Femur (tissue), 1 donor: Measurements from ENCODE around the gene PVR.
"Not testable (repeated sequence)": the region's sequence is repeated elsewhere in the genome, so short reads cannot be mapped to it uniquely, and the experiment has no call there.

Source experiments
- DNase-seq: peaks from one replicate; pipeline ENCODE4 v3.0.0-alpha.2; 2017

Gene PVR

DNA sequence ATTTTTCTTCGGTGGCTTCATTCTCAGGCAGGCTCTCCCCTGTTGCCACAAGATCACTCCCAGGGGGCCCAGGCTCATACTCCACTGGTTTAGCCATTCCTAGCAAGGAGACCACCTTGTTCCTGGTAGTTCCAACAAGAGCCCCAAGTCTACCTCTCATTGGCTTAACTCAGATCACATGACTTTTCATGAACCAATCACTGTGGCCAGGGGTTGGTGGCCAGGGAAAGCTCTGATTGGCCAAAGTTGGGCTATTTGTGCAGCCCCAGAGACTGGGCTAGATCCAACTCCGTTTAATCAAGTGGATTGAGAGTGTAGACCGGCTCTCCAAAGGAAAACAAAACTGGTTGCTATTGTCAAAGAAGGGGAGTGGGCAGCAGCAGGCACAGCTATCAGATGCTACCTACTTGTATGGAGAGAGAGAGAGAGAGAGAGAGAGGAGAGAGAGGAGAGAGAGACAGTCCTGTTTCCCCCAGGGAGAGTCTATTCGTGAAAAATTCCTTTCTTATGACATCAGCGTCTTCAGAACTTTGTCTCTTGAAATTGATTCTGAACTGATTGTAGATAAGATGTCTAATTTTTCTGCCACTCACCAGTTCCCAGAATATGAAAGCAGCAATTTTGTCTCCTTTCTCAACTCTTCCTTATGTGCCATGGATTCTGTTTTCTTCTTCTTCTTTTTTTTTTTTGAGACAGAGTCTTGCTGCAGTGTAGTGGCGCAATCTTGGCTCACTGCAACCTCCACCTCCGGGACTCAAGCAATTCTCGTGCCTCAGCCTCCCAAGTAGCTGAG lies 33.5 kb downstream of the PVR start:
- no peak for DNase-seq

- DNase-seq = no peak
These were observed 36.8 kb downstream of the PVR start for GRCh38 chr19:44680536-44680935.

GRCh38 chr19:44681992-44682790 lies 38.5 kb downstream of the PVR start:
- DNase-seq = no peak

DNA sequence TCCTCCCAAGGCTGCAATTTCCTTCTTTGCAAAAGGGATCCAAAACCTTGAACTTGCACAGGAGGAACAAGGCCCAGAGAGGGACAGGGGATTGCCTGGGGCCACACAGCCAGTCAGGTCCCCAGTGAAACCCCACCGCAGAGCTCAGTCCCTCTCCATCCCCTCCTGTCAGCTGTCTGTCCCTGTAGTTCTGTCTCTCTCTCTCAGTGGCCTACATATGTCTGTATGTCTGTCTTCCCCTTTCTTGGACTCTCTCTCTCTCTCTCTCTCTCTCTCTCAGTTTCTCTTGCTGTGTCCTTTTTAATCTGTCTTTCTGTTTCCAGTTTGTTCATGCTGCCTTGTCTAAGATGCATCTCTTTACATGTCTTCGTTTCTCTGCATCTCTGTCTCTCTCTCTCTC lies 39.1 kb downstream of the PVR start:
- no peak for DNase-seq

- no peak for DNase-seq
These were observed 39.9 kb downstream of the PVR start for GRCh38 chr19:44683434-44684210.

DNA sequence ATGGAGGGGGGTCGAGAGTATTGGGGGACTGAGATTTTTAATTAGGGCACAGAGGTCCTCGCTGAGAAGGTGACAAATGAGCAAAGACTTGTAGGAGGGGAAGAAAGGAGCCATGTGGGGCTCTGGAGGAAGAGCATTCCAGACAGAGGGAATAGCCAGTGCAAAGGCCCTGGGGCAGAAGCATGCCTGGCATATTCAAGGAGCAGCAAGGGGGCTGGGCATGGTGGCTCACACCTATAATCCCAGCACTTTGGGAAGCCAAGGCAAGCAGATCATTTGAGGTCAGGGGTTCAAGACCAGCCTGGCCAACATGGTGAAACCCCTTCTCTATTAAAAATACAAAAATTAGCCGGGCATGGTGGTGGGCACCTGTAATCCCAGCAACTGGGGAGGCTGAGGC lies 40.7 kb downstream of the PVR start:
- not testable (repeated sequence) for DNase-seq

DNA sequence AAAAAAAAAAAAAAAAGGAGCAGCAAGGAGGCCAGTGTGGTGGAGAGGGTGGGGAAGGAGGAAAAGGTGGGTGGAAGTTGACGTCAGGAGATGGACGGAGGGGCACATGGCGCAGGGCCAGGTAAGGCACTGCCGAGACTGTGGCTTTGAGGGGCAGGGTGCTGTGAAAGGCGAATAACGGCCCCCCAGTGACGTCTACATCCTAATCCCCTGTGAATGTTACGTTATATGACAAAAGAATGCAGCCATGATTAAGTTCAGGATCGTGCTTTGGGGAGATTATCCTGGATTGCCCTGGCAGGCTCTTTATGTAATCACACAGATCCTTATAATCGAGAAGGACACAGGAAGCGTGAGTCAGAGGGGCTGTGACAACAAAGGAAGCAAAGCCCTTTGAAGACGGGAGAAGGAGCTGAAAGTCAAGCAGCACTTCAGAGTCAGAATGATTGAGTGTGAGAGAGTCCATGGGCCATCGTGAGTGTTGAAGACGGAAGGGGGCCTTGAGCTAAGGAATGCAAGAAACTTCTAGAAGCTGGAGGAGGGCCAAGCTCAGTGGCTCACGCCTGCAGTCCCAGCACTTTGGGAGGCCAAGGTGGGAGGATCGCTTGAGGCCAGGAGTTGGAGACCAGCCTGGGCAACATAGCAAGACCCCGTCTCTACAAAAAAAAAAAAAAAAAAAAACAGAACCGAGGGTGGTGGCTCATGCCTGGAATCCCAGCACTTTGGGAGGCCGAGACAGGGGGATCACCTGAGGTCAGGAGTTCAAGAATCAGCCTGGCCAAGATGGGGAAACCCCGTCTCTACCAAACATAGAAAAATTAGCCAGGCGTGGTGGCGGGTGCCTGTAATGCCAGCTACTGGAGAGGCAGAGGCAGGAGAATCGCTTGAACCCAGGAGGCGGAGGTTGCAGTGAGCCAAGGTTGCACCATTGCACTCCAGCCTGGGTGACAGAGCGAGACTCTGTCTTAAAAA lies 41.5 kb downstream of the PVR start:
- DNase-seq = no peak

- DNase-seq = no peak
These were observed 42.2 kb downstream of the PVR start for GRCh38 chr19:44685877-44686276.

GRCh38 chr19:44686896-44687295 lies 43.2 kb downstream of the PVR start:
- no peak for DNase-seq

DNA sequence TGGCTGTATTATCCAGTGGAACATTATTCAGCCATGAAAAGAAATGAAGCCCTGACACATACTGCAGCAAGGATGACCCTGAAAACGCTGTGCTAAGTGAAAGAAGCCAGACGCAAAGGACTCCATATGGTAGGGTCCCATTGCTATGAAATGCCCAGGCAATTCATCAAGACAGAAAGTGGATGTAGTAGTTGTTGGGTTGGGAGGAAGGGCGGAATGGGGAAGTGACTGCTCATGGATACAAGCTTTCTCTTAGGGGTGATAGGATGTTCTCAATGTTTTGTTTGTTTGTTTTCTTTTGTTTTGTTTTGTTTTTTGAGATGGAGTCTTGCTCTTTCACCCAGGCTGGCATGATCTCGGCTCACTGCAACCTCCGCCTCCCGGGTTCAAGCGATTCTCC lies 44.2 kb downstream of the PVR start:
- no peak for DNase-seq

- DNase-seq = peak; percentile 79
These were observed 45.8 kb downstream of the PVR start for GRCh38 chr19:44689290-44690130.

DNA sequence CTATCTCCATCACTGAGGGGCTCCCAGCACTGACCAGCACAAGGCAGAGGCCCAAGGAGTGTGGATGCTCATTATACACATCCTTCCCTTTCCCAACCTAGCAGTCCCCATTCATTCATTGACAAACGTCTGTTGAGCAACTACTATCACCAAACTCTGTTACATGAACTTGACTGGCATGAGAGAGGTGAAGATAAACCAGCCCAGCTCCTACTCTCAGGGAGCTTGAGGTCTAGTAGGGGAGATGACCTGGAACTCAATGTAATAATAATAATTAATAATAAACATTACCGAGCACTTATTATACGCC lies 46.4 kb downstream of the PVR start:
- no peak for DNase-seq

- DNase-seq = no peak
These were observed 48.6 kb downstream of the PVR start for GRCh38 chr19:44692379-44692721.

DNA sequence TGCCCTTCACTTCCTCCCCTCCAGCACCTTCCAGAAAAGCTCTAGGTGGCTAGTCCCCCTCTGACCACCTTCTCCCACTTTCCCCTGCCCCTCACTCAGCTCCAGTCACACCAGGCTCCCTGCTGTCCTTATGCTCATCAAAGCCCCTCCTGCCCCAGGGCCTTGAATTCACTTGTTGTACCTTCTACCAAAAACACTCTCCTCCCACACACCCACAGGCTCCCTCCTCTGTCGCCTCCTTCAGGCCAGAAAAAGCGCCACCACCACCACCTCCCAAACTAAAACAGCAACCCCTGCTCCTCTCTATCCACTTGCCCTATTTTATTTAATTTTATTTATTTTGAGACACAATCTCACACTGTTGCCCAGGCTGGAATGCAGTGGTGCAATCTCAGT lies 50.5 kb downstream of the PVR start:
- no peak for DNase-seq

GRCh38 chr19:44696939-44697669 lies 53.4 kb downstream of the PVR start:
- DNase-seq = no peak

GRCh38 chr19:44697670-44698034 lies 53.9 kb downstream of the PVR start:
- DNase-seq = no peak

GRCh38 chr19:44698492-44699201 lies 54.9 kb downstream of the PVR start, which contains the start of gene CEACAM16:
CEACAM16 (plus strand) TSS chr19:44699151; CDS start chr19:44701457, 2,306 bp downstream.
- DNase-seq = no peak

GRCh38 chr19:44700547-44700946 lies 56.8 kb downstream of the PVR start:
- DNase-seq = no peak

GRCh38 chr19:44701228-44701627 lies 57.5 kb downstream of the PVR start:
- no peak for DNase-seq

GRCh38 chr19:44702551-44703176 lies 59.0 kb downstream of the PVR start:
- no peak for DNase-seq
